ENCODE measurements around the gene UBXN11.

Gene UBXN11

GRCh38 chr1:26233903-26234643, 72.4 kb downstream of the UBXN11 start, which contains the start of gene CEP85:
TSS of gene CEP85 (plus strand) at chr1:26234200. CDS start at chr1:26239784, 5,584 bp downstream.
- no peaks in the 10 kb centered on the region for H3K27me3 ChIP-seq
- no peaks in the 10 kb centered on the region for H3K9me3 ChIP-seq
- peak; percentile 91 for DNase-seq
- H3K4me3 ChIP-seq (ENCODE audit: low read depth, low read length), result peak within 1 kb of the TSS; percentile 88
- no peaks in the 10 kb centered on the region for H3K36me3 ChIP-seq
- no peaks in the 10 kb centered on the region for H3K4me1 ChIP-seq
- TF ChIP-seq CTCF (IDR thresholded peaks at IDR 0.05; ENCODE audit: low read depth, low read length), result peak; percentile 73
